Tibial nerve (tissue), 4 donors: ENCODE results near the gene PHF23. TPM values are rescaled to one million over a fixed set of nuclear protein-coding genes. Genes with fewer than 3 reads are reported as not detected.

Experiments
- small RNA-seq: library from RNA; depleted of rRNA; stranded (forward); fragments of <200 nt; gene quantifications from one replicate; pipeline ENCODE3, GENCODE V24; 2016
- total RNA-seq, 4 donors: library from RNA; depleted of rRNA; stranded (reverse); fragments of >200 nt; gene quantifications; one replicate each; pipeline ENCODE4 v1.1.0, GENCODE V29; 2016

Gene PHF23
- total RNA-seq, 4 donors from 2014 or later = 20.3 to 29.7 (median 23.3) TPM

Small RNA genes within 50 kb of the gene (small RNA-seq; reads per million reads assigned to genes)
- not detected for gene AC120057.4
- 5.7 reads per million, percentile 85 among the genes with 10 or more reads in this experiment for gene MIR324
- not detected for gene RF00019

Other genes starting within 250 kb of the PHF23 start
- not detected for gene ALOX12, start 243.4 kb downstream of the PHF23 start, total RNA-seq
- 10 to 100 TPM; 17.8 to 83.4 (median 54.6) TPM for gene RNASEK, start 226.8 kb downstream of the PHF23 start, total RNA-seq
- 1 to 10 TPM; 1.9 to 8.1 (median 3.2) TPM for gene BCL6B, start 216.4 kb downstream of the PHF23 start, total RNA-seq
- 1 to 10 TPM in 2 of 4 donors, under 1 TPM in 2; 0.22 to 1.8 (median 1.1) TPM for gene SLC16A13, start 203.4 kb downstream of the PHF23 start, total RNA-seq
- under 1 TPM in 1 of 4 donors, not detected in 3; 0.78 TPM for gene SLC16A11, start 195.4 kb downstream of the PHF23 start, total RNA-seq
- 10 to 100 TPM in 2 of 4 donors, 1 to 10 TPM in 2; 2.2 to 19.8 (median 10.3) TPM for gene CLEC10A, start 159.2 kb downstream of the PHF23 start, total RNA-seq
- under 1 TPM in 1 of 4 donors, not detected in 3; 0.60 TPM for gene ASGR2, start 124.6 kb downstream of the PHF23 start, total RNA-seq
- gene ASGR1, start 60.1 kb downstream of the PHF23 start, total RNA-seq = 1 to 10 TPM in 1 of 4 donors, under 1 TPM in 2, not detected in 1; 0.21 to 1.5 (median 0.59) TPM
- gene DLG4, start 19.6 kb downstream of the PHF23 start, total RNA-seq = 10 to 100 TPM in 3 of 4 donors, 1 to 10 TPM in 1; 7.3 to 22.8 (median 16.1) TPM
- 100 to 1,000 TPM; 565 to 850 (median 599) TPM for gene ACADVL, start 19.5 kb downstream of the PHF23 start, total RNA-seq
- 10 to 100 TPM; 41.4 to 51.2 (median 46.7) TPM for gene DVL2, start 4.9 kb downstream of the PHF23 start, total RNA-seq
- 100 to 1,000 TPM; 402 to 515 (median 456) TPM for gene GABARAP, start 3.0 kb upstream of the PHF23 start, total RNA-seq
- gene CTDNEP1, start 12.3 kb upstream of the PHF23 start, total RNA-seq = 10 to 100 TPM; 38.5 to 82.2 (median 65.9) TPM
- gene ELP5, start 12.8 kb upstream of the PHF23 start, total RNA-seq = 10 to 100 TPM; 21.9 to 28.7 (median 25.0) TPM
- gene CLDN7, start 23.0 kb upstream of the PHF23 start, total RNA-seq = 1 to 10 TPM in 3 of 4 donors, not detected in 1; 2.0 to 5.9 (median 2.4) TPM
- 10 to 100 TPM in 1 of 4 donors, 1 to 10 TPM in 3; 5.2 to 20.1 (median 6.2) TPM for gene SLC2A4, start 42.3 kb upstream of the PHF23 start, total RNA-seq
- 1 to 10 TPM in 1 of 4 donors, under 1 TPM in 3; under 0.01 to 2.1 (median 0.52) TPM for gene YBX2, start 55.2 kb upstream of the PHF23 start, total RNA-seq
- 100 to 1,000 TPM; 106 to 278 (median 132) TPM for gene EIF5A, start 68.2 kb upstream of the PHF23 start, total RNA-seq
- gene GPS2, start 75.9 kb upstream of the PHF23 start, total RNA-seq = 100 to 1,000 TPM in 1 of 4 donors, 10 to 100 TPM in 3; 36.1 to 108 (median 57.3) TPM
- 10 to 100 TPM; 16.2 to 40.2 (median 27.5) TPM for gene NEURL4, start 89.9 kb upstream of the PHF23 start, total RNA-seq
- 10 to 100 TPM in 3 of 4 donors, 1 to 10 TPM in 1; 8.1 to 33.1 (median 11.2) TPM for gene ACAP1, start 97.1 kb upstream of the PHF23 start, total RNA-seq
- 10 to 100 TPM; 25.3 to 35.4 (median 28.7) TPM for gene KCTD11, start 112.7 kb upstream of the PHF23 start, total RNA-seq
- gene TMEM95, start 115.7 kb upstream of the PHF23 start, total RNA-seq = not detected
- gene TNK1, start 141.6 kb upstream of the PHF23 start, total RNA-seq = 1 to 10 TPM; 2.4 to 9.8 (median 6.0) TPM
- gene PLSCR3, start 155.1 kb upstream of the PHF23 start, total RNA-seq = 10 to 100 TPM; 28.7 to 55.5 (median 42.9) TPM
- 100 to 1,000 TPM in 2 of 4 donors, 10 to 100 TPM in 2; 88.3 to 121 (median 103) TPM for gene TMEM256, start 164.6 kb upstream of the PHF23 start, total RNA-seq
- gene NLGN2, start 168.4 kb upstream of the PHF23 start, total RNA-seq = 10 to 100 TPM; 14.4 to 32.4 (median 23.9) TPM
- not detected for gene SPEM1, start 180.9 kb upstream of the PHF23 start, total RNA-seq
- gene SPEM2, start 186.2 kb upstream of the PHF23 start, total RNA-seq = not detected
- not detected for gene SPEM3, start 189.4 kb upstream of the PHF23 start, total RNA-seq
- 1 to 10 TPM; 1.7 to 6.6 (median 4.1) TPM for gene TMEM102, start 196.0 kb upstream of the PHF23 start, total RNA-seq
- 1 to 10 TPM; 1.5 to 3.3 (median 2.2) TPM for gene FGF11, start 200.1 kb upstream of the PHF23 start, total RNA-seq
- gene CHRNB1, start 205.6 kb upstream of the PHF23 start, total RNA-seq = 10 to 100 TPM in 3 of 4 donors, 1 to 10 TPM in 1; 6.5 to 16.0 (median 13.5) TPM
- gene ZBTB4, start 240.2 kb upstream of the PHF23 start, total RNA-seq = 10 to 100 TPM; 60.5 to 64.1 (median 63.0) TPM
- not detected for gene SLC35G6, start 242.0 kb upstream of the PHF23 start, total RNA-seq
- gene POLR2A, start 244.9 kb upstream of the PHF23 start, total RNA-seq = 100 to 1,000 TPM in 3 of 4 donors, 10 to 100 TPM in 1; 87.0 to 163 (median 125) TPM